Naive thymus-derived CD4-positive, alpha-beta T cell (primary cell): ENCODE data around the gene NOL12. TPM values are rescaled to one million over a fixed set of nuclear protein-coding genes. Genes with fewer than 3 reads are reported as not detected.
"Not testable (repeated sequence)": the region's sequence is repeated elsewhere in the genome, so short reads cannot be mapped to it uniquely, and the experiment has no call there.

ENCODE experiments used
- ATAC-seq: fragments of 150-1000 bp; cut with Tn5 transposase; 2 replicates; pipeline ENCODE4 v1.10.0; 2021; ENCODE audit warnings: mild to moderate bottlenecking, moderate library complexity
- CTCF ChIA-PET: fragments of 350-600 bp; sonication (Branson Sonifier 250); formaldehyde crosslinking; loops from one replicate; lab custom pipeline; 2021; ENCODE audit warnings: antibody characterized with exemption; lab: Charles Lee
- POLR2A ChIA-PET: fragments of 350-600 bp; sonication (Branson Sonifier 250); formaldehyde crosslinking; loops from one replicate; lab custom pipeline; 2021; ENCODE audit warnings: antibody characterized with exemption, inconsistent platforms; lab: Charles Lee
- DNase-seq, 9 donors: peaks; one replicate each; pipeline versions ENCODE4 v3.0.0 to v3.0.0-alpha.2; 2020 to 2022; ENCODE audit warnings: mixed read lengths in 1 of 9
- H3K27ac ChIP-seq: one replicate; pipeline ENCODE4 v1.7.0; 2013; ENCODE audit warnings: mild to moderate bottlenecking, low read depth, low read length, moderate library complexity
- H3K27me3 ChIP-seq, 2 donors: one replicate each; pipeline ENCODE4 v1.7.0; 2013; ENCODE audit warnings: low read length in 2 of 2, mild to moderate bottlenecking in 2 of 2, moderate library complexity in 2 of 2; ENCODE audit not compliant: control insufficient read depth in 2 of 2, insufficient read depth in 2 of 2
- H3K36me3 ChIP-seq, 3 experiments: 1 replicate in 2 of 3; 2 replicates in 1 of 3; pipeline ENCODE4 v1.7.0; 2013; ENCODE audit warnings: low read length in 3 of 3, mild to moderate bottlenecking in 3 of 3, moderate library complexity in 1 of 3; ENCODE audit not compliant: insufficient read depth in 3 of 3, control insufficient read depth in 2 of 3
- H3K4me1 ChIP-seq, 2 donors: one replicate each; pipeline ENCODE4 v1.7.0; 2013; ENCODE audit warnings: low read length in 2 of 2, mild to moderate bottlenecking in 2 of 2, moderate library complexity in 1 of 2; ENCODE audit not compliant: control insufficient read depth in 2 of 2, insufficient read depth in 2 of 2
- H3K4me3 ChIP-seq: 2 replicates; pipeline ENCODE4 v1.7.0; 2013; ENCODE audit warnings: mild to moderate bottlenecking, low read length
- H3K9me3 ChIP-seq, 3 experiments: 1 replicate in 2 of 3; 2 replicates in 1 of 3; pipeline ENCODE4 v1.7.0; 2013; ENCODE audit warnings: low read length in 3 of 3; ENCODE audit not compliant: control insufficient read depth in 2 of 3
- H3K27ac Mint-ChIP-seq, 9 donors: one replicate each; pipeline ENCODE4 v1.8.0; 2020 to 2022; ENCODE audit warnings: mixed read lengths in 9 of 9, mild to moderate bottlenecking in 8 of 9, moderate library complexity in 5 of 9, inconsistent platforms in 2 of 9
- H3K27me3 Mint-ChIP-seq, 5 donors: one replicate each; pipeline ENCODE4 v1.8.0; 2021 to 2022; ENCODE audit warnings: mixed read lengths in 5 of 5, mild to moderate bottlenecking in 1 of 5
- H3K36me3 Mint-ChIP-seq, 5 donors: one replicate each; pipeline ENCODE4 v1.8.0; 2020 to 2022; ENCODE audit warnings: mixed read lengths in 5 of 5, mild to moderate bottlenecking in 3 of 5, inconsistent platforms in 1 of 5
- H3K4me1 Mint-ChIP-seq, 7 donors: one replicate each; pipeline ENCODE4 v1.8.0; 2020 to 2022; ENCODE audit warnings: mixed read lengths in 7 of 7, mild to moderate bottlenecking in 3 of 7, inconsistent platforms in 1 of 7
- H3K4me3 Mint-ChIP-seq, 10 donors: one replicate each; pipeline ENCODE4 v1.8.0; 2020 to 2022; ENCODE audit warnings: mild to moderate bottlenecking in 10 of 10, mixed read lengths in 10 of 10, moderate library complexity in 6 of 10, inconsistent platforms in 2 of 10
- H3K9me3 Mint-ChIP-seq, 11 donors: one replicate each; pipeline ENCODE4 v1.8.0; 2020 to 2022; ENCODE audit warnings: mixed read lengths in 11 of 11, mild to moderate bottlenecking in 4 of 11, inconsistent platforms in 1 of 11, moderate library complexity in 1 of 11
- intact Hi-C, 2 donors: fragments of 100-400 bp; cut with micrococcal nuclease; formaldehyde crosslinking; loops; one replicate each; pipeline ENCODE4 v1.15.1; 2023
- polyA plus RNA-seq, 2 donors: library from polyadenylated mRNA; unstranded; fragments of 300-500 nt; fragmentation: Illumina TruSeq; gene quantifications; one replicate each; pipeline ENCODE4 v1.2.3, GENCODE V29; 2021
- total RNA-seq, 6 experiments: library from RNA in 5 of 6; stranded (reverse) in 5 of 6; gene quantifications; 1 replicate in 5 of 6; 2 replicates in 1 of 6; pipeline ENCODE4 v1.2.3 and lab custom pipeline; 2021 to 2026

Gene NOL12
- total and polyA plus RNA-seq, 7 experiments from 2014 or later = 32.8 to 52.5 (median 45.3) TPM

DNA sequence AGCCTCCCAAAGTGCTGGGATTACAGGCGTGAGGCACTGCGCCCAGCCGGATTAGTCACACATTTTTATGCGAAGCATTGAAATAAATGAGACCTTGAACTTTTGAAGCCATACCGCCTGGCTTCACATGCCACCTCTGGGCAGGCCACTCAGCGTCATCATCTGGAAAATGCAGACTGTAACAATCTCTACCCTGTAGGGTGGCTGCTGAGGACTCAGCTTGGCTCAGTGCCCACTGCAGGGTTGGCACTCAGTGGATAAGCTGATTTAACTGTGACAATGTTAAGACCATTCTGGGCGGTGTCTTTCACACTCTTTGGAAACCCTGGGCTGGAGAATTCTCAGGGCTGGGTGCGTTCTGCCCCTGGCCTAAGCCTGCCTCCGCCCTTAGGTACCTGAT lies 38.2 kb upstream of the NOL12 start:
- H3K4me1 Mint-ChIP-seq = peaks cover 6 to 29% (median 13%) of the 10 kb centered on the region in 7 donors
- CTCF ChIA-PET = interaction anchor here (0.9 to 1.4 kb wide), 3 partner anchors 10 to 13 kb away, joined by 3 to 4 read pairs (median 4); partner anchors contain the start of gene PDXP
- H3K4me3 ChIP-seq = no peak overlapping the region
- H3K27me3 ChIP-seq = no peaks in the 10 kb centered on the region
- H3K27me3 Mint-ChIP-seq = no peaks in the 10 kb centered on the region
- peak overlapping the region in 2 of 9 donors; percentile 9 to 38 for H3K27ac Mint-ChIP-seq
- peaks cover 39 to 98% (median 51%) of the 10 kb centered on the region in 3 experiments for H3K36me3 ChIP-seq
- ATAC-seq = no peak
- H3K4me3 Mint-ChIP-seq = no peak overlapping the region
- no peak overlapping the region for H3K27ac ChIP-seq
- intact Hi-C loops = no loop called here
- peaks cover 0 to 28% (median 13%) of the 10 kb centered on the region in 5 donors for H3K36me3 Mint-ChIP-seq
- DNase-seq = no peak
- H3K4me1 ChIP-seq = peaks cover 9 to 10% of the 10 kb centered on the region in 2 donors
- no peaks in the 10 kb centered on the region for H3K9me3 Mint-ChIP-seq
- POLR2A ChIA-PET = interaction anchor here (1.0 to 3.0 kb wide), 2 partner anchors 10 to 20 kb away, joined by 3 to 15 read pairs; partner anchors contain the start of gene PDXP
- no peaks in the 10 kb centered on the region for H3K9me3 ChIP-seq

DNA sequence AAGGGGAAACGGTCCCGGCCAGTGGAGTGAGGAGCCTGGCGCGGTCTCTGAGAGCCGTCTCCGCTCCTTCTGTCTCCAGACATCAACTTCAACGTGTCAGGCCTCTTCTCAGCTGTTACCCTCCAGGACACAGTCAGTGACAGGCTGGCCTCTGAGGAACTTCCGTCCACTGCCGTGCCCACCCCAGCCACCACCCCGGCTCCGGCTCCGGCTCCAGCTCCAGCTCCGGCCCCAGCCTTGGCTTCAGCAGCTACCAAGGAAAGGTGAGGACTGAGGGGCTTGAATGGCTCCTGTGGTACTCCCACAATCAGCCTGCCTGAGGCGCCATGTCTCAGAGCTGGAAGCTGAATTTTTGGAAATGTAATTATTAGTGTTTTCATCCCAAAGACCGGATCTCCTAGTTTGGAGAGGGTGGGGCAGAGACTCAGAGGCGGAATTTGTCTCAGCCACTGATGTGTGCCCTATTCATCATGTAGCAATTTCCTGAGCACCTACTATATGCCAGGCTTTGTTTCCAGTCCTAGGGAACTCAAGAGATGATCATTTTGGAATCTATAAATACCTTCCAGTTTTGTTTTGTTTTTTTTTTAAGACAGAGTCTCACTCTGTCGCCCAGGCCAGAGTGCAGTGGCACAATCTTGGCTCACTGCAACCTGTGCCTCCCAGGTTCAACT lies 35.5 kb upstream of the NOL12 start:
- ChIA-PET CTCF (no interaction called here), POLR2A (interaction anchor here (1.1 kb wide), 4 partner anchors 8 to 33 kb away, joined by 3 to 4 read pairs (median 3); partner anchors contain the start of gene PDXP)
- no peak for DNase-seq
- no peaks in the 10 kb centered on the region for H3K27me3 Mint-ChIP-seq
- Histone ChIP-seq H3K36me3 (peaks cover 21 to 90% (median 46%) of the 10 kb centered on the region in 3 experiments), H3K27ac (no peak overlapping the region), H3K4me1 (no peaks in the 10 kb centered on the region), H3K9me3 (no peaks in the 10 kb centered on the region), H3K27me3 (no peaks in the 10 kb centered on the region), H3K4me3 (no peak overlapping the region)
- peaks cover 0 to 12% (median 0%) of the 10 kb centered on the region in 7 donors for H3K4me1 Mint-ChIP-seq
- H3K27ac Mint-ChIP-seq = no peak overlapping the region
- intact Hi-C loops = loop anchor here in 1 of 2 donors (10.0 kb wide), 1 partner anchor 194 kb away; the partner anchor contains the start of genes ANKRD54 and EIF3L
- peaks cover 0 to 25% (median 5%) of the 10 kb centered on the region in 5 donors for H3K36me3 Mint-ChIP-seq
- H3K4me3 Mint-ChIP-seq = no peak overlapping the region
- no peak for ATAC-seq
- H3K9me3 Mint-ChIP-seq = no peaks in the 10 kb centered on the region

DNA sequence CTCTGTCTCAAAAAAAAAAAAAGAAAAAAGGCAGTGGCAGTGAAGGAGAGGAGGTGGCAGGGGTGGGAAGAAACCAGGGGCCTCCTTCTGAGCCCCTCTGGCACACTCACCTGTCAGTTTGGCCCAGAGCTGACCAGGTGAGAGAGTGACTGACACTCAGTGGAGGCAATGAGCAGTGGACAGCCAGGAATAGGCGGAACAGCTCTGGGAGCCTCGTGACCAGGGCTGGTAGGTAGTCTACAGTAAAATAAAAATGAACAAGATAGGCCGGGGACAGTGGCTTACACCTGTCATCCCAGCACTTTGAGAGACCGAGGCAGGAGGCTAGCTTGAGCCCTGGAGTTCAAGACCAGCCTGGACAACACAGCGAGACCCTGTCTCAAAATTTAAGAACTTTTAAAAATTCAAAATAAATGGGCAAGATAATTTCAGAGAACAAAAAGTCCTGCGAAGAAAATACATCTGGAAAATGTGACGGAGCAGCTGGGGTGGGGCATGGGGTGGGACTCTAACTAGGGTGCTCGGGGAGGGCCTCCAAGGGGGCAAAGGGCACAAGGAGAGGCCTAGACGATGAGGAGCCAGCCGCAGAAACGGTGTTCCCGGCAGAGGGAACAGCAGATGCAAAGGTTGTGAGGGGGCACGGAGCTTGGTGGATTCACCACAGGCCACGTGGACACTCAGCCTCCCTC lies 31.4 kb upstream of the NOL12 start:
- no peak overlapping the region for H3K4me3 ChIP-seq
- H3K27ac ChIP-seq = no peak overlapping the region
- Mint-ChIP-seq H3K9me3 (no peaks in the 10 kb centered on the region), H3K27ac (peak overlapping the region in 3 of 9 donors; percentile 38 to 56 (median 42)), H3K27me3 (no peaks in the 10 kb centered on the region), H3K4me3 (no peak overlapping the region), H3K36me3 (peaks cover 0 to 14% (median 5%) of the 10 kb centered on the region in 5 donors), H3K4me1 (peaks cover 9 to 21% (median 16%) of the 10 kb centered on the region in 7 donors)
- intact Hi-C loops = loop anchor here in 1 of 2 donors (10.0 kb wide), 1 partner anchor 190 kb away; the partner anchor contains the start of genes ANKRD54 and EIF3L
- H3K4me1 ChIP-seq = peaks cover 13% of the 10 kb centered on the region in 2 donors
- DNase-seq (no peak), ATAC-seq (no peak)
- POLR2A ChIA-PET = interaction anchor here (1.1 to 6.4 kb wide), 3 partner anchors 12 to 19 kb away, joined by 3 to 142 read pairs (median 5); partner anchors contain the start of gene LGALS1
- no peaks in the 10 kb centered on the region for H3K27me3 ChIP-seq
- CTCF ChIA-PET = interaction anchor here (0.6 to 5.4 kb wide), 2 partner anchors 12 to 24 kb away, joined by 3 to 36 read pairs; no protein-coding TSS in a partner anchor
- H3K36me3 ChIP-seq = peaks cover 14 to 49% (median 30%) of the 10 kb centered on the region in 3 experiments
- H3K9me3 ChIP-seq = no peaks in the 10 kb centered on the region

DNA sequence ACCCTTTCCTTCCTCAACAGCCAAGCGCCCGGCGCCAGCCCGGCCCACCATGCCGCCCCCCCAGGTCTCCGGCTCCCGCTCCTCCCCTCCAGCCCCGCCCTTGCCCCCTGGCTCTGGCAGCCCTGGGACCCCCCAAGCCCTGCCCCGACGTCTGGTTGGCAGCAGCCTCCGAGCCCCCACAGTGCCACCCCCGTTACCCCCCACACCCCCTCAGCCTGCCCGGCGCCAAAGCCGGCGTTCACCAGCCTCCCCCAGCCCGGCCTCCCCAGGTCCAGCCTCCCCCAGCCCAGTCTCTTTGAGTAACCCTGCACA lies 30.9 kb upstream of the NOL12 start:
- Histone ChIP-seq H3K4me1 (peaks cover 18% of the 10 kb centered on the region in 2 donors), H3K9me3 (no peaks in the 10 kb centered on the region), H3K36me3 (peaks cover 14 to 44% (median 28%) of the 10 kb centered on the region in 3 experiments), H3K4me3 (no peak overlapping the region), H3K27ac (no peak overlapping the region), H3K27me3 (no peaks in the 10 kb centered on the region)
- DNase-seq = no peak
- ChIA-PET POLR2A (interaction anchor here (6.4 kb wide), 1 partner anchor 19 kb away, joined by 142 read pairs; the partner anchor contains the start of gene LGALS1), CTCF (interaction anchor here (0.6 to 5.4 kb wide), 2 partner anchors 13 to 24 kb away, joined by 3 to 36 read pairs; no protein-coding TSS in a partner anchor)
- no peaks in the 10 kb centered on the region for H3K9me3 Mint-ChIP-seq
- ATAC-seq = no peak
- H3K27ac Mint-ChIP-seq = no peak overlapping the region
- intact Hi-C loops = loop anchor here in 1 of 2 donors (10.0 kb wide), 1 partner anchor 190 kb away; the partner anchor contains the start of genes ANKRD54 and EIF3L
- H3K27me3 Mint-ChIP-seq = no peaks in the 10 kb centered on the region
- H3K4me3 Mint-ChIP-seq = no peak overlapping the region
- peaks cover 14 to 26% (median 21%) of the 10 kb centered on the region in 7 donors for H3K4me1 Mint-ChIP-seq
- H3K36me3 Mint-ChIP-seq = peaks cover 0 to 12% (median 5%) of the 10 kb centered on the region in 5 donors

DNA sequence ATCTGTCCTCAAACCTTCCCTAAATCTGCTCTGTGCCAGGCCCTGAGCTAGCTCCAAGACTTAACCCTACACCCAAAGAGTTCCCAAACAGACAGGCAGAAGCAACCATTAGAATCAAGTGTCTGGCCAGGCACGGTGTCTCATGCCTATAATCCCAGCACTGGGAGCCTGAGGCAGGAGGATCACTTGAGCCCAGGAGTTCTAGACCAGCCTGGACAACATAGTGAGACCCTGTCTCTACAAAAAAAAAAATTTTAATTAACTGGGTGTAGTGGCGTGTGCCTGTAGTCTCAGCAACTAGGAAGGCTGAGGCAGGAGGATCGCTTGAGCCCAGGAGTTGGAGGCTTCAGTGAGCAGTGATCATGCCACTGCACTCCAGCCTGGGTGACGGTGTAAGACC lies 29.6 kb upstream of the NOL12 start:
- intact Hi-C loops = loop anchor here in 1 of 2 donors (10.0 kb wide), 1 partner anchor 188 kb away; the partner anchor contains the start of genes ANKRD54 and EIF3L
- not testable (repeated sequence) for ATAC-seq

More for the DNA sequence above, 29.6 kb upstream of the NOL12 start:
- H3K9me3 ChIP-seq, H3K27ac ChIP-seq, DNase-seq, H3K27me3 Mint-ChIP-seq, H3K36me3 Mint-ChIP-seq, H3K27me3 ChIP-seq, H3K4me3 ChIP-seq, H3K4me3 Mint-ChIP-seq, H3K9me3 Mint-ChIP-seq: not testable (repeated sequence)
- CTCF ChIA-PET = interaction anchor here (1.7 to 5.4 kb wide), 2 partner anchors 14 to 18 kb away, joined by 4 to 36 read pairs; no protein-coding TSS in a partner anchor
- peaks cover 23 to 26% of the 10 kb centered on the region in 2 donors for H3K4me1 ChIP-seq
- POLR2A ChIA-PET = interaction anchor here (1.1 to 6.4 kb wide), 4 partner anchors 17 to 35 kb away, joined by 5 to 142 read pairs (median 51); partner anchors contain the start of genes LGALS1 and SH3BP1
- H3K27ac Mint-ChIP-seq = peak overlapping the region in 7 of 9 donors; percentile 22 to 88 (median 69)
- peaks cover 23 to 40% (median 35%) of the 10 kb centered on the region in 7 donors for H3K4me1 Mint-ChIP-seq
- peaks cover 5 to 30% (median 17%) of the 10 kb centered on the region in 3 experiments for H3K36me3 ChIP-seq
